ENCODE data around the gene ZNF546.

- TF ChIP-seq CTCF (IDR thresholded peaks at IDR 0.05; ENCODE audit: insufficient read depth, low read length, poor library complexity, severe bottlenecking) (no peak), EZH2phosphoT487 (conservative IDR thresholded peaks at IDR 0.05; ENCODE audit: low read length) (no peak)
Measured at GRCh38 chr19:39996811-39997637, at the start of gene ZNF546.

All from SU-DHL-6 (cell line).